Stimulated activated CD4-positive, alpha-beta T cell treated with anti-CD3 and anti-CD28 coated beads, Interleukin-4, amount 100 ng/mL, for 24 hours (primary cell): ENCODE data around the gene CNTNAP5.

Experiments
- DNase-seq: peaks from one replicate; pipeline ENCODE4 v3.0.0-alpha.2; 2020

The CNTNAP5 gene

DNA sequence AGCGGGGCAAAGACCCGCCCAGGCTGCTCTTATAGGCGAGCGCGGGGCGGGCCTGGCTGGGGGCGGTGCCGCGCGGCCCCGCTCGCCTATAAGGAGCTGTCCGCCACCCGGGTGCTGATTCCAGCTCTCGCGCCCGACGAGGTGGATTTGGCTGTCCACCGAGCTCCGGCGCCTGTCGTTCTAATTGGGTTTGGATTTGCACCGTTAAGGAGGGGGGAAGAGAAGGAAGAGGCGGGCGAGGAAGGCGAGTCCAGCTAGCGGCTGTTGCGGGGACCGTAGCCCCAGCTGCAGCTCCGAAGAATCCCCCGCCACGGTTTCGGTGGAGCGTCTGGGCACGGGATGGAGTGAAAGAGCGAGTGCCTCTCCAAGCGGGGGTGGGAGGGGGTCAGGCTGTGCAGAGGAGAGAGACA is at the start of gene CNTNAP5:
Gene CNTNAP5 (plus strand): TSS at position 117 of the 410 bp plus-strand sequence. CDS start 364 bp downstream, outside the sequence.
- DNase-seq: peak; percentile 3

DNA sequence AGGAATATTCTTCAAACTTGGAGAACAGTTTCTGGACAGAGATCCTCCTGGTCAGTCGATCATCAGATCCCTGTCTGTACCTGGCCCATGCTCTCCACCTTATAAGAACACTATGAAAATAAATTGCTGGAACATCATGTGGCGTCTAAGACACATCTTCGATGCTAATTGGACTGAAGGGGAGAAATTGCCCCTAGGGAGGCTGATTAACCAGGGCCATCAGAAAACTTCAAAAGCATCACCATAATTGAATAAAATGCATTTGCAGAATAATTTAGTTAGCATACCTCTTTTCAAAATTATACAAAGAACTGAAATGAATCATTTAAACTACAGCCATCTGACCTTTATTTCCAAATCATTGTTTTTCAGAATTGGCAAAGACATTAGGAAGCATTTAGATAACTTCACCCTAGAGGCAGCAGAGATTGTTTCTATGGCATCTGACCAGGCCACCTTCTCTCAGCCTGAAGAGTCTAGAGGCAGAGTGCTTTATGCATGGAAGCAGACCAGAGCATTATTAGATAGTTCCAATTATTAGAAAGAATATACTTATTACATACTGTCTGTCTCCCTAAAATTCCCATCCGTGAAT is 48.9 kb upstream of the CNTNAP5 start:
- no peak for DNase-seq

DNA sequence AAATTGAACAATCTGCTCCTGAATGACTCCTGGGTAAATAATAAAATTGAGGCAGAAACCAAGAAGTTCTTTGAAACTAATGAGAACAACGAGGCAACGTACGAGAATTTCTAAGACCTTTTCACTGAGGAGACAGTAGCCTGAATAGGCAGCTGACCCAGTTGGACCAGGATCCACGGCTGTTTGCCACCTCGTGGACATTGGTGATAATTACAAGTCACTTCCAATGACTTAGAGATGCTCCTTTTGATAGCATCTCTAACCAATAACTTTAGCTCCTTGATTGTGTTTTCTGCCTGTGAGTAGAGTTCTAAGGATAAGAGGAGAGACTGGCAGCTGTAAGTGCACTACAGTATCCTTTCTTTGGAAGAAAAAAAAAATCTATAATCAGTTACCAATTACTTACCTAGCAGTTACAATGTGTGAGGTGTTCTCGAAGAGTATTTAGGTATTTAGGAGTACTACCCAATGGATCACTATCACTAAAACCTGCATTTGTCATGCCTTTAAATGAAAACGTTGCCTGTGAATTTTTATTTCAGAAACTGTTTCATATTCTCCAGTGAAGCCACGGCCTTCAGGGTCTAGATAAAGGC is 31.3 kb upstream of the CNTNAP5 start:
- DNase-seq: peak; percentile 3

DNA sequence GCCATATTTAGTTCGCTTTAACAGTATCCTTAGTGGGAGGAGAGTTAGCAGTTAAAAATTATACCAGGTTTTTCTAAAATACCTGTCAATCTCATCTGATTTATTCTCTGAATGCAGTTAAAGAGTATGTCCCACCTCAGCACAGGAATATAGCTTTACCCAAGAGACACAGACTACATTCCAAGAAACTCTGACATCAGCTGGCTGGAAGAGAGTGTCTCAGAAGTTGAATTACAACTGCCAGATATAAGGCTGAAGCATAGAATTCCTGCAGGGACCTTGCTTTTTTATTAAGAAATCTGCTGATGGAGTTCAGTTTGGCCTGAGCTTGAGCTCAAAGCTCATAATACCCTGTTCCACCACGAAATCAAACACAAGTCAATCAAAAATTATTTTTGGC is 25.4 kb upstream of the CNTNAP5 start:
- no peak for DNase-seq

DNA sequence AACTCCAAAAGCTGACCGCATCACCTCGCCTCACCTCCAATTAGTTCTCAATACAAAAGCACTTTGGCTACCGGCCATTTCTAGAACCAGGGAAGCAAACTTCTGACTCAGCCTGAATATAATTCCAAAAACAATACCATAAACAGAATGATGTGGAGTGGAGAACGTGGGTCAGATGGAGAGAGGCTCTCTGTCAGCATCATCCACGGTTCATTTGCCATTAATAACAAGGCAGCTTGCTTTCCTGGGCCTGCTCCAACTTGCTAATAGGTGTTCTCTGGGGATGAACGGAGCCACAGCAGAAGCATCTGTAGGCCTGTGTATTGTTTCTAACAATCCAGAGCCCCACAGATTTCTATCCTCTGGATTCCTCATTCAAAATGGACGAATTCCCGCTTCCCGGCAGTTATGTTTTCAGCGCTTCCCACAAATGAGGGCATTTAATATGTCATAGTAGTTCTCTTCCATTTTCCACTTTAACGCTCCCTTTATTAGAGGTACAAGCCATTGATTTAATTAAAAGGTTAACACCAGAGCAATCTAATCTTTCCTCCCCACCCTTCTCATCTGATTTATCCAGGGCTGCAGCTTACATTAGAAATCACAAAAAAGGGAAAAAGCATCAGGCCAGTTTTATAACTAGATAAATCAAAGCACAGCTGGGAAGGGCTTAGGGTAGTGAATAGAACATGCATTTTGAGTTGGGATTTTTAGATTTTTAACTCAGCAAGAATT is 23.2 kb upstream of the CNTNAP5 start:
- no peak for DNase-seq

DNA sequence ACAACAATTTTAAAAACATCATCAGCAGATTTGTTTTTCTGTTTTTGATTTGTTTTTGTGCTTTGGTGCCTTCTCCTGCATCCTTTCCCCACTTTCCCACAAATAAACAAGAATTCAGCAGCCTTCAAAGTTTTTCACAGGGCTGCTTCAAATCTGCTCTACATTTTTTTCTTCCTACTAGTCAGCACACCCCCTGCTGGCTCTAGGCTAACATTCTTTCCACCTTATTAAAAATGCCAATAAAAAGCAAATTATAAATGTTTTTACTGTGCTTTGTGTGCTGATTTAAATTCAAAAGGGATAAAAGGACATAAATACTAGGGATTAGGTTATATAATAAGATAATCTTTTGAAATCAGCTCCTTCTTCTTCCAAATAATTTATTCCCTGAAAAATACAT is 6.2 kb upstream of the CNTNAP5 start:
- DNase-seq: no peak

DNA sequence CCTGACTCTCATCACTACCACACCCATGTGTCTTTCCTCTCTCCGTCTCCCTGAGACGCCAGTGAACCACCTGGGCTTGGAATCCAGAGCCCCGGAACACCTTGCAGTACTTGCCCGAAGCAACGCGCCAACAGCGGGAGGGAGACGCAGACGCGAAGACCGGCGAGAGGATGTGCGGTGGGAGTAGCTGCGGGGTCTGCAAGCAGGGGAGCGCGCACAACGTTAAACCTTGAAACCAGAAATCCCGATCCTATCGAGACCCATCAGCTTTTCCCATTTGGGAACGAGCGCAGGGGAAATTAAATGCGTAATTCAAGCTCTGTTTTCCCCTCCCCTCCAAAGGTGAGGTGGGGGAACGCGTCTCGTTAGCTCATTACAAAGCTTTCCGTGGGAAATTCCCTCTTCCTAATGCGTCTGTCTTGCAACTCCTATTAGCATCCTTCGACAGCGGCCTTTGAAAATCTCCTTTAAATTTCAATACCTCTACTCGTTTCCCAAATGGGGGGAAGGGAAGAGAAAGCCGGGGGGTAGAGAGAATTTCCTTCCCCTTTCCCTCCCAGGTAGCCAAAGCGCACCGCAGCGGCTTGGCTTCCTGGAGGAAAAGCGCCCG is 421 bp upstream of the CNTNAP5 start:
- no peak for DNase-seq

DNA sequence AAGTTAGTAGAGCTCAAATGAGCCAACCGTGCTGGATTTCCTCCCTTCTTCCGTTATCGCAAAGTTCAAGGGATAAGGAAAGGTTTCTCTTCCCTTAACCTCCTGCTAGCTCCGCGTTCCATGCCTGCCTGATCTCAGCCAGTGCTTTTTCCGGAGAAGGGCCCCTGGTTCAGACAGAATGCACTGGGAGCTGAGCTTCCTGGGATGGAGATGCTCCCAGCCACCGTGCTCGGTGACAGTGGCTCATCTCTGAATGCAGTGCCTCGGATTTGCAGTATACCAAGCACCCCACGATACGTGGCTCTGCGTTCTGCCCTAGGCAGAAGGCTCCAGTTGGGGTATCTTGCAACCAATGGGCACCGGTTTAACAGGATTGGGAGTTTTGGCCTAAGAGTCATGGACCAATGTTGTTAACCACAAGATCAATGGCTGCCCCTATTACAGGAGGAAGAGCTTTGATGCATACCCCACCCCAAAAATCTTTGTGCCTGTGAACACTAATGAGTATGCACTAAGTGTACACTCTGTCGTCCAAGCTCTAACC is 876 bp downstream of the CNTNAP5 start:
- no peak for DNase-seq

DNA sequence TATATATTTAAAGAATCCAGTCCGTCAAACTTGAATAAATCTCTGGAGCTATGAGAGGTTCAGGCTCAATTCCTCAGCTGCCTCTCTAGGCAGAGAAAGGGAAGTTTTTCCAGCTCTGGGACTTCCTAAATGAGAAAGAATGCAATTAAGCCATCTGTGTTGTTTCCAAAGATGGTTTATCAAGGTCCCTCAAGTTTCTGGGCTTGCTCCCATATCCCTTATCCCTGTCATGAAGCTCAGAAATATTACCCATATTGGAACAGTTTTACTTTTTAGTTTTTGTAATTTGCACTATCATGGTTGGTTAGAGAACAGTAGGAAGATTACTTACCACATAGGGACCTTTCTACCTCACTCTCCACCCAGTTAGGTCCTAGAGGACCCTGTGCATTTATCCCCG is 1.4 kb downstream of the CNTNAP5 start:
- no peak for DNase-seq

DNA sequence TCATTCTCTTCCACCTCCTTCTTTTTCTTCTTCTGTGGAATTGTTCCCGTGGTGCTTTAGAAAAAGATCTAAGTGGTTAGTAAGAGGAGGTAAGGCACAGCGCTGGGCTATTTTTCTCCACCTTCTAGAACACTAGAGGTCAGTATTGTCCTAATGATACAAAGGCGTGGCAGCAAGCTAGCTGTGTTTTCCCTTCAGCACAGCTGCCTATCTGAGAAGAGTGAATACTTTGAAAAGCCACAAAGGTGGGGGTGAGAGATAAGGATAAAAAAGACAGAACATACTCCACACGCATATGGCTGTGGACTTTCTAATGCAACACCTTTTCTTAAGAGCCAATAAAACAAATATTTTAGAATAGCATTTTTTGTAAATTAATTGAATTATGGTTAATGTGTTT is 2.1 kb downstream of the CNTNAP5 start:
- no peak for DNase-seq

DNA sequence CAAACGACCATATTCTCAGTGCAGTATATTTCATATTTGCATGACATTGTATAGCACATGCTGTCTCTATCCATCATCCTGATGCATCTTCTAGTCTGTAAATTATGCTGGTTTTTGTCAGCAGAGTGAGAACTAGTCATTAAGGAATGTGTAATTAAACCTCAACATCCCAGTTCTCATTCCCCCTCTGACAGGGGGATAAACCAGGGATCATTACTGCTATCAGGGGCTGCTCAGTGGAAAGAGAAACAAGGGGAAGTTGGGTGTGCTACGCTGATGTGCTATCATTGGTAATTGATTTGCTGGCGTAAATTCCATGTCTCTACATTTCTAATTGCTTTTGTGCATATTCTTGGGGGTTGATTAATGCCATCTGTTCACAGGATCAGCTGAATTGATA is 7.7 kb downstream of the CNTNAP5 start:
- no peak for DNase-seq

DNA sequence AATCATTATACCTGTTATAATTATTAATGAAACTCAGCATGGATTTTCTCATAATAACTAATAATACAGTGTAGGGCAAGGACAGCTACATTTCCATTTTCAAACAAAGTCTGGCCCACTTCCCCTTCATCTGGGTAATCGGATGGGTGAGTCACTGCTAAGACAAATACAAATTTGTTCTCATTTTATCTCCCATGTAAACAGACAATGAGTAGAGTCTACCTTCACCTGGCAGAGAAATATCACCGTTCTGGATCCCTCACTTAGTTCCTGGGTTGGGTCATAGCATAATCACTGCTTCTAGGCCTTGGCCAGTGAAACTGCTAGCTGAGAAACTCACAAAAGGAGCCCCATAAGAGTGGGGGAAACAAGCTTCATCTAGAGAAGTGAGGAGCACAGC is 9.2 kb downstream of the CNTNAP5 start:
- DNase-seq: no peak

DNA sequence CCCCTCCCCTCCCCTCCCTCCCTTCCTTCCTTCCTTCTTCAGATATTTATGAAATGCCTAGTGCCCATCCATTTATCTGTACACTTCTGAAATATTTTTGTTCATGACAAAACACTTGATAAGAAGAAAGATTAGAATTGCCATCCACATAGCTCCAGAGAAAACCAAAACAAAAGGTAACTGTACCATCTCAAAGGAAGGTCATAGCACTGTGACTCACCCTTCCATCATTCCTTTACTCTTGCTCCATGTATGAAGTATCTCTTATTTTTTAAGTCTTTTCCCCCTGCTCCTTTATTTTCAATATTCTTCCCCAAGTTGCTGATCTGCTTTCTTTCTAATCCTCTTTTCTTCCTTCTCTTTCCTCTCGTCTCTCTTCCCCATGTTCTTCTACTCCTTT is 9.9 kb downstream of the CNTNAP5 start:
- DNase-seq: no peak

DNA sequence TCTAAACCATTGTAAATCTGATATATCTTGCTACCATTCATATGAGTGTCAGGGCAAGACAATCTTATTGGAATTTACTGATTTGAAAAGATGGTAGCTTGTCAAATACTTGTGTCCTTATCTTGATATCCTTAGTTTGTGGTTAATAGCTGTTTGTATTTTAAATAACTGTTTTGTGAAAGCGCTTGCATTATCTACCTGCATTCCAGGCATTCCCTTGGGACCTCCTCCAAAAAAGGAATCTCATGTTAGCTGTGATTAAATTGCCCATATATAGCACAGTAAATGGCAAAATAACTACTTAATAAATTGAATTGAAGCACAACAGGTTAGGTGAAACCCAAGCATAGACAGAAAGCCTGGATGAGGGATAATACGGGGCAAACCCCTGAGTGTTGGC is 13.9 kb downstream of the CNTNAP5 start:
- DNase-seq: no peak

DNA sequence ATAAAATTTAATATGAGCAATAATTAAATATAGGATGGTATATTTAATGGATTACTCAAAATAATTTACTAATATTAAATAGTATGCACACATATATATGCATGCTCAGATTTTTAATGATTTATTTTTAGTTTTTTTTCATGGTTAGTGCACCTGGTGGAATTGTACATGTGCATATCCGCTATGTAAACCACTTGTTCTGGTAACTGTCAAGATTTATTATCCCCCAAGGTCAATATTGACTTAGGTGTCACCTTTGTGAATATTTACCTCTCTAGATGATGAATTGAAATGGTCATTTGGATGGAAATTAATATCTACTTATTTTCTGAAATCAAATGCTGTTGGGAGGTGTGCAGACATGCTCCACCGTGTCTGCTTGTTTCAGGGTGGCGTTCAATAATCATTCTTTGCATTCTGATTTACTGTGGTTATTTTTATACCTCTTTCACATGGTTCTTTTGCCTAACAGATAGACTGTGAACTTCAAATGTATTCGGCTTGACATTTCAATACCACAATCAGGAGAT is 14.7 kb downstream of the CNTNAP5 start:
- no peak for DNase-seq

DNA sequence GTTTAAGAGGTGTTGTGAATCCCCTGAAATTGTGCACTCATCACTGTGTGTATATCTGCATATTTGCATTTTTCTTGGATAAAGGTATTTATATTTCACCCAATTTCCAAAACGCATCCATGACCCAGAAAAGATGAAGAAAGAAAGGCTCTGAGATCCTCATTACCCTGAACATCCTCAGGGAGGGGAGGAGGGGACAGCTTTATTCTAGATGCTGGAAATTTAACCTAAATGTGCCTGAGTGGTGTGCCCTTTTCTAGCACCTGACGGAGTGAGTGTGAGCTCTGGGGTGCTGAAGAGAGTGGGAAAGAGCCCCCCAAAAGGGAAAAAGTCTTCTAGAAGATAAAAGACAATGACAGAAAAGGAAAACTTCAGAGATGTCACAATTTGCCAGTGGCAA is 20.8 kb downstream of the CNTNAP5 start:
- no peak for DNase-seq

DNA sequence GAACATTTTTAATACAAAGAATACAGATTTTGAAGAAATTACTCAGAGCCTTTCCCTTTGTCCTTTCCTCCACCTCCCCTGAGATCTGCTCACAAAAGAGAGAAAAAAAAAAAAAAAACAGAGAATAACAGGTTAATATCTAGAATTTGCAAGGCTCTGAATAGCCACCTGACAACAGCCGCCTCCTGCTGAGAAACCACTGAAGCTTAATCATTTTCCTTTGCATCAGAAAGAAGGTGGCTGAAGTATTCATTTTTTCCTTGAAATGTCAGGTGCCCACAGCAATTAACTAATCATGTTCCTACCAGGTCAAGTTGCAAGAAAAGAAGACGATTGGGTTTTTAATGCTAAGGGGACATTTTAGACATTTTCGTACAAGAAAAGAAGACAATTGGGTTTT is 21.2 kb downstream of the CNTNAP5 start:
- no peak for DNase-seq

DNA sequence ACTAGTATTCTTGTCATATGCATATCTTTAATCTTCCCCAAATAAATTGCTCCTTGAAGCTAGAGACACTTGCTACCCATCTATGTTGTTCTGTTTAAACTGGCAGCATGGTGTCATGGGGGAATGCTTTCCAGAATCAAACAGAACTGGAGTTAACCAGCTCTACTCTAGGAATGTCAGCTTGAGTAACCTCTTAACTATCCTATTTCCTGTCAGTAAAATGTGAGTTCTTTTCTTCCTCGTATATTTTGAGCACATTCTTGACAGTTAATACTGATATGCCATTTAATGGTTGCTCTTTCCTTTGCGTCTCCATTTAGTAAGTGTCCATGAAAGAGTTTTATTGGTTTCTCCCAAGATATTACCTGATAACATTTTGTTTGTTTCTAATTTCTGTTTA is 23.0 kb downstream of the CNTNAP5 start:
- DNase-seq: no peak

DNA sequence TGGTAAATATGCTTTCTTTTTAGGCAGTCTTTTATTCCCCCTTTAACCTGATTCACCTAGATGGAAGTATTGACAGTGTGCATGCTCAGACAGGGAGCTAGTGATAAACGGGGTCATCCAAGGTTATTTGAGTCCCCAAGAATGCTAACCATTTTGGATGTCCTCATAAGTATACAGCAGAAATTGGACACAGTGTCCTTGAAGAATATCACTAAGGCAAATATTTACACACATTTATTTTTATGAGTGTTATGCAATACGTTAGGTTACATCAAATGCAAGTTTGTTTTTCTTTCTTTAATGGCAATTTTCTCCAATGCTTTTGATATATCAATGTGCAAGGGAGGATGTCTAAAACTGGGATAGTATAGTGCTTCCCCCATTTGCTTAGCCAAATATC is 23.6 kb downstream of the CNTNAP5 start:
- DNase-seq: no peak

DNA sequence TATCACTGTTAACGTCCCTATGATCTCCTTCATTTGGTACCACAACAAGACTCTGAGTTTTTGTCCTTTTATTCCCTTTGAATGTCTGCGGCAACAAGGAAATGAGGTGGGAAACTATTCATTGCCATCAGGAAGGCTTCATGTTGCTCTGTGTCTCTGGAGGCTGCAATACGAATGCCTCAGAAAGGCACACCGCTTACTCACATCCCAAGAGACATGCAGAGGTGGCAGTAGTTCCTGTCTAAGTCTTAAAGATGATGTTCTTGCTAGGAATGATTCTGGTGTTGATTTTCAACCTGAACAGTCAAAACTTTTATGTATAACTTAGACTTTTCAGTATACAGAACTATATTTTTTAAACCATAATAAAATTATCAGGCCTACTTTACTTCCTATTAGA is 24.0 kb downstream of the CNTNAP5 start:
- no peak for DNase-seq

DNA sequence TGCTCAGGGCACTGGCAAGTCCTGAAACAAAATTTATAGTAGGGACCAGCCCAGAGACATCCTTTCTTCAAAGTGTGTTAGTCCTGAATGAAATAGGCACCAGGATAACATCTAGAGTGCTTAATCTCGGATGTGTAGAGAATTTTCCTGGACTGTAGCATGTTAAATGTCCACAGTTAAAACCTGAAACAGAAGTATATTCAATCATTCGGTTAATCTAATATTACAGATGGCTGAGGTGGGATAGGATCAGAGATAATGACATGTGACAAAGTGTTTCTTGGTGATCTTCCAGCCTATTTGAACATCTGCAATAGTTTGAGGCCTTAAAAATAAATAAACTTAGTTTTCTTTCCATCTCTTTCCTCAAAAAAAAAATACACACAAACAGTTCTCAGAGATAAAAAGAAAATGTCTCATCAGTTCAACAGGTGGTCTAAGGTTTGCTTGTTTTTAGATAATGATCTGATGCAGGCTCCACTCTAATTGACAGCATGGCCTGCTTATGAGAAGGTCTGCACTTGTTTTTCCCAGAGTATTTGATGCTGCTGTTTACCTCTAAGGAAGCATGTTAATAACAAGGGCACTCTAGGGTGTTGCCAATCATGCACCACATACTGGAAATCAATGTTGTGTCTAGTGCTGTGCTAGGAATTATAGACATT is 25.9 kb downstream of the CNTNAP5 start:
- DNase-seq: no peak

DNA sequence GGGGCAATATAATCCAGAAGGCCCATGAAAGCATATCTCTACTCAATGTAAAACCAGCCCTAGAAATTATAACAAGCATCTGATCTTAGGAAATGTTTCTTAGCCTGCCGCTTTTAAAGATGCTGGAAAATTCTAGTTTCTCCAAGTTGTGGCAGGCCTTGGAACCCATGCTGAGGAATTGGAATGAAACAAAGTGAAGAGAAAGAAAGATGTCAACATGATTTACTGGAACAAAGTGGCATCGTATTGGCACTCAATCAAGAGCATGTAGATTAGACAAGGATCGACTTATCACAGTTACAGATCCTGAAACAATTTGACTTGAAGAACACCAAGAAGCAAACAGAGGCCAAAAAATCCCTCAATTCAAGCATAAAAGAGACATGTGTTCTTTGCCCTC is 28.7 kb downstream of the CNTNAP5 start:
- no peak for DNase-seq

DNA sequence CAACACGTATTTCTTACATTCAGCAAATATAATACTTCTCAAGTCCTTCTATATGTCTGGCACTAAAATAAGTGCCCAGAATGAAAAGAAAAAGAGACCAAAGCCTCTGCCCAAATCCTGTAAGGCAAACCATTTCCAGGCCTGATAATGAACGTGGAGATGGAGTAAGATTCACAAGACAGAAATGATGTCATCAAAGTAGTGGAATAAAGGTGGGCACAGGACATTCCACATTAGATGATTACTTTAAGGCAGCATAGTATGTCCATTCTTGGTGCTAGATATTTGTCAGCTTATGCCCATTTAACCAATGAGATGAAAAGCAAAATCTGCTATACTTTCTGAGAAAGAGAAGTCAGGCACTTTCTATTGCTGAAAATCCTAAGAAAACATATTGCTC is 38.5 kb downstream of the CNTNAP5 start:
- DNase-seq: no peak
